ENCODE measurements around the gene LRRC25. TPM values are rescaled to one million over a fixed set of nuclear protein-coding genes. Genes with fewer than 3 reads are reported as not detected.
A peak's percentile ranks its signal among the peaks of the same experiment; 100 is the strongest.

Gene LRRC25
- total RNA-seq, 1 donor from 2014 or later, result not detected

- Mint-ChIP-seq H3K27me3 (ENCODE audit: low read depth) (peaks cover 7% of the 10 kb centered on the region), H3K4me1 (peaks cover 42% of the 10 kb centered on the region), H3K36me3 (ENCODE audit: low read depth) (peaks cover 2% of the 10 kb centered on the region), H3K4me3 (peak overlapping the region; percentile 51), H3K27ac (ENCODE audit: unreplicated experiment) (no peak overlapping the region), H3K9me3 (peaks cover 3% of the 10 kb centered on the region)
- peak; percentile 41 for TF ChIP-seq CTCF (conservative IDR thresholded peaks at IDR 0.05)
- DNase-seq (ENCODE audit: low read depth, low spot score), result no peak
Observed at GRCh38 chr19:18440415-18440877, 43.0 kb upstream of the LRRC25 start.

GRCh38 chr19:18439910-18440237 lies 42.5 kb upstream of the LRRC25 start:
- Mint-ChIP-seq H3K4me3 (peak overlapping the region; percentile 89), H3K36me3 (ENCODE audit: low read depth) (peaks cover 2% of the 10 kb centered on the region), H3K4me1 (peaks cover 42% of the 10 kb centered on the region), H3K9me3 (peaks cover 3% of the 10 kb centered on the region), H3K27ac (ENCODE audit: unreplicated experiment) (no peak overlapping the region), H3K27me3 (ENCODE audit: low read depth) (peaks cover 8% of the 10 kb centered on the region)
- TF ChIP-seq CTCF (conservative IDR thresholded peaks at IDR 0.05), result no peak
- DNase-seq (ENCODE audit: low read depth, low spot score), result no peak

- peak; percentile 49 for TF ChIP-seq CTCF (conservative IDR thresholded peaks at IDR 0.05)
- no peak for DNase-seq (ENCODE audit: low read depth, low spot score)
- Mint-ChIP-seq H3K36me3 (ENCODE audit: low read depth) (peaks cover 2% of the 10 kb centered on the region), H3K27me3 (ENCODE audit: low read depth) (peaks cover 11% of the 10 kb centered on the region), H3K4me3 (peak overlapping the region; percentile 89), H3K27ac (ENCODE audit: unreplicated experiment) (peak overlapping the region; percentile 63), H3K9me3 (peaks cover 3% of the 10 kb centered on the region), H3K4me1 (peaks cover 46% of the 10 kb centered on the region)
Observed at GRCh38 chr19:18439025-18439909, 41.8 kb upstream of the LRRC25 start.

GRCh38 chr19:18438331-18439024 lies 41.1 kb upstream of the LRRC25 start:
- Mint-ChIP-seq H3K36me3 (ENCODE audit: low read depth) (peaks cover 2% of the 10 kb centered on the region), H3K27ac (ENCODE audit: unreplicated experiment) (no peak overlapping the region), H3K4me3 (peak overlapping the region; percentile 89), H3K27me3 (ENCODE audit: low read depth) (peaks cover 11% of the 10 kb centered on the region), H3K4me1 (peaks cover 48% of the 10 kb centered on the region), H3K9me3 (peaks cover 3% of the 10 kb centered on the region)
- TF ChIP-seq CTCF (conservative IDR thresholded peaks at IDR 0.05), result no peak
- DNase-seq (ENCODE audit: low read depth, low spot score), result no peak

DNA sequence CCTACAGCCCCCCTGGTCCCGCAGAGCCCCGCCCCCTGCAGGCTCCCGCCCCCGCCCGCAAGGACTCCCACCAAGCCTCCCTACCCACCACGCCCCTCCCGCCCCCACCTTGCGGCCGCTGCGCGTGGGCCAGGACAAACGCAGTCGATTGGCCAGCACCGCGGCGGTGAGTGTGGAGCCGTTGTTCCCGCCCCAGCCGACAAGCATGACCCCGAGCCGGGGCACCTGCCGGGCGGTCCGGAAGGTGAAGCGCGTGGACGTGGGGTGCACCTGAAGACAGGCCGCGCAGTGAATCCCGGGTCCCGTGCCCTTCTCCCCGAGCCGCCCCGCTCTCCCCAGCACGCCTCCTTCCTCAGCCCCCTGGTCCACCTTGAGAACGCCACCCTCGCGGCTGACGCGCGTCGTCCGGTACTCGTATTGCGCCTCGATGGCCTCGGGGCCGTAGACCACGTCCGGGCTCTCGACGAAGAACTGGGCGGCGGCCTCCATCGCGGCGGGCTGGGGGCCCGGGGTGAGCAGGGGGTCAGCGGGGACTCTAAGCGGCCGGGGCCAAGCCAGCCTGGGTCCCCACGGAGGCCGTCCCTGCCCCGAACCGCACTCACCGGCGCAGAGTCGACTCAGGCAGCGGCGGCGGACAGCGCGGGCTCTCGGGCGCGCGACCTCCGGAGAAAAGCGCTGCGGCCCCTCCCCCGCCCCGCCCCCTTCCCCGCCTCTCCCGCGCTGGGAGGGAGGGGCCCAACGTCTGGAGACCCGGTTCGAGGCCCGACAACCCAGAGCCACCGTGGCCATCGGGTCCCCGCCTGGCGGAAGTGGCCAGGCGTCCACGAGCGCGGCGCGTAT lies 40.3 kb upstream of the LRRC25 start, which contains the start of gene ISYNA1:
ISYNA1 (minus strand) TSS at position 643 of the 840 bp plus-strand sequence; CDS start at position 489, 154 bp downstream.
- no peak for DNase-seq (ENCODE audit: low read depth, low spot score)
- peak; percentile 20 for TF ChIP-seq CTCF (conservative IDR thresholded peaks at IDR 0.05)
- peak within 1 kb of the TSS; percentile 90 for H3K4me3 Mint-ChIP-seq
- H3K9me3 Mint-ChIP-seq, result peaks cover 3% of the 10 kb centered on the region
- peaks cover 43% of the 10 kb centered on the region for H3K4me1 Mint-ChIP-seq
- H3K36me3 Mint-ChIP-seq (ENCODE audit: low read depth), result peaks cover 2% of the 10 kb centered on the region
- peaks cover 11% of the 10 kb centered on the region for H3K27me3 Mint-ChIP-seq (ENCODE audit: low read depth)
- peak within 1 kb of the TSS; percentile 63 for H3K27ac Mint-ChIP-seq (ENCODE audit: unreplicated experiment)

Measured in neural crest cell (in vitro differentiated cells).